CD4-positive, CD25-positive, alpha-beta regulatory T cell (primary cell): Measurements from ENCODE around the gene PTER. TPM values are rescaled to one million over a fixed set of nuclear protein-coding genes. Genes with fewer than 3 reads are reported as not detected.

Source experiments
- ATAC-seq, 2 donors: fragments of 150-1000 bp; cut with Tn5 transposase; one replicate each; pipeline ENCODE4 v1.10.0; 2021; ENCODE audit warnings: low read depth in 2 of 2, moderate number of reproducible peaks in 2 of 2, moderate library complexity in 1 of 2
- DNase-seq, 3 donors: peaks; one replicate each; pipeline versions ENCODE4 v3.0.0 to v3.0.0-alpha.2; 2012 to 2022; ENCODE audit warnings: mixed read lengths in 1 of 3
- H3K27ac ChIP-seq: one replicate; pipeline ENCODE4 v1.7.0; 2013; ENCODE audit warnings: mild to moderate bottlenecking, low read length; ENCODE audit not compliant: insufficient read depth, poor library complexity, severe bottlenecking
- H3K27me3 ChIP-seq: one replicate; pipeline ENCODE4 v1.7.0; 2013; ENCODE audit warnings: low read length; ENCODE audit not compliant: control insufficient read depth, insufficient read depth
- H3K36me3 ChIP-seq: one replicate; pipeline ENCODE4 v1.7.0; 2013; ENCODE audit warnings: mild to moderate bottlenecking, low read length, moderate library complexity; ENCODE audit not compliant: control insufficient read depth, insufficient read depth
- H3K4me1 ChIP-seq: 2 replicates; pipeline ENCODE4 v1.7.0; 2013; ENCODE audit warnings: mild to moderate bottlenecking, low read length; ENCODE audit not compliant: insufficient read depth, control insufficient read depth, poor library complexity, severe bottlenecking
- H3K4me3 ChIP-seq: one replicate; pipeline ENCODE4 v1.7.0; 2013; ENCODE audit warnings: low read depth, mild to moderate bottlenecking, low read length, moderate library complexity
- H3K9me3 ChIP-seq, 2 experiments: 1 replicate in 1 of 2; 2 replicates in 1 of 2; pipeline ENCODE4 v1.7.0; 2013; ENCODE audit warnings: low read length in 2 of 2, mild to moderate bottlenecking in 1 of 2, moderate library complexity in 1 of 2; ENCODE audit not compliant: control insufficient read depth in 2 of 2
- H3K27ac Mint-ChIP-seq, 3 donors: one replicate each; pipeline ENCODE4 v1.8.0; 2020 to 2022; ENCODE audit warnings: mild to moderate bottlenecking in 3 of 3, mixed read lengths in 3 of 3, moderate library complexity in 2 of 3
- H3K27me3 Mint-ChIP-seq: one replicate; pipeline ENCODE4 v1.8.0; 2022; ENCODE audit warnings: mild to moderate bottlenecking, mixed read lengths
- H3K36me3 Mint-ChIP-seq: one replicate; pipeline ENCODE4 v1.8.0; 2020; ENCODE audit warnings: mixed read lengths
- H3K4me1 Mint-ChIP-seq, 4 donors: one replicate each; pipeline ENCODE4 v1.8.0; 2020 to 2022; ENCODE audit warnings: mixed read lengths in 4 of 4, mild to moderate bottlenecking in 1 of 4
- H3K4me3 Mint-ChIP-seq, 4 donors: one replicate each; pipeline ENCODE4 v1.8.0; 2020 to 2022; ENCODE audit warnings: mild to moderate bottlenecking in 4 of 4, mixed read lengths in 4 of 4, moderate library complexity in 3 of 4
- H3K9me3 Mint-ChIP-seq, 7 donors: one replicate each; pipeline ENCODE4 v1.8.0; 2020 to 2022; ENCODE audit warnings: mixed read lengths in 7 of 7, mild to moderate bottlenecking in 3 of 7, moderate library complexity in 2 of 7
- polyA plus RNA-seq, 4 donors: library from polyadenylated mRNA; unstranded; fragments of 300-500 nt; fragmentation: Illumina TruSeq; gene quantifications; one replicate each; pipeline ENCODE4 v1.2.3, GENCODE V29; 2021
- total RNA-seq: library from RNA; stranded (reverse); gene quantifications from one replicate; pipeline ENCODE4 v1.2.3, GENCODE V29; 2022

The PTER gene
- total and polyA plus RNA-seq, 5 donors from 2014 or later = 17.8 to 38.4 (median 26.2) TPM

- DNase-seq = peak in 2 of 3 donors; percentile 6 to 27
- Mint-ChIP-seq H3K27ac (no peak overlapping the region), H3K4me3 (peak overlapping the region; percentile 84 to 90 (median 88)), H3K27me3 (peaks cover 48% of the 10 kb centered on the region), H3K36me3 (peaks cover 14% of the 10 kb centered on the region), H3K4me1 (peaks cover 0 to 16% (median 8%) of the 10 kb centered on the region in 4 donors), H3K9me3 (no peaks in the 10 kb centered on the region)
- Histone ChIP-seq H3K4me3 (no peak overlapping the region), H3K9me3 (no peaks in the 10 kb centered on the region), H3K4me1 (peaks cover 19% of the 10 kb centered on the region), H3K36me3 (no peaks in the 10 kb centered on the region), H3K27ac (no peak overlapping the region), H3K27me3 (peaks cover 18% of the 10 kb centered on the region)
- peak; percentile 22 to 24 for ATAC-seq
Observed at GRCh38 chr10:16519908-16520861, 83.4 kb downstream of the PTER start.

- H3K27ac Mint-ChIP-seq = no peak overlapping the region
- no peaks in the 10 kb centered on the region for H3K9me3 Mint-ChIP-seq
Observed at GRCh38 chr10:16520900-16521299, 84.1 kb downstream of the PTER start.

GRCh38 chr10:16521311-16522016 lies 84.7 kb downstream of the PTER start, which contains the start of gene C1QL3:
C1QL3 (minus strand) TSS chr10:16521879; CDS start chr10:16521065, 814 bp downstream.
- peak within 1 kb of the TSS; percentile 19 for H3K4me3 ChIP-seq
- peak; percentile 21 to 47 for ATAC-seq

More at GRCh38 chr10:16520900-16521299, 84.1 kb downstream of the PTER start:
- H3K4me3 Mint-ChIP-seq = peak overlapping the region in 2 of 4 donors; percentile 52 to 60
- DNase-seq (peak in 2 of 3 donors; percentile 15 to 47), ATAC-seq (peak; percentile 33 to 37)
- no peak overlapping the region for H3K4me3 ChIP-seq
- H3K27me3 Mint-ChIP-seq = peaks cover 49% of the 10 kb centered on the region
- H3K9me3 ChIP-seq = no peaks in the 10 kb centered on the region
- peaks cover 18% of the 10 kb centered on the region for H3K36me3 Mint-ChIP-seq
- peaks cover 20% of the 10 kb centered on the region for H3K27me3 ChIP-seq
- peaks cover 0 to 16% (median 8%) of the 10 kb centered on the region in 4 donors for H3K4me1 Mint-ChIP-seq
- no peaks in the 10 kb centered on the region for H3K36me3 ChIP-seq
- H3K27ac ChIP-seq = no peak overlapping the region
- H3K4me1 ChIP-seq = peaks cover 19% of the 10 kb centered on the region

DNA sequence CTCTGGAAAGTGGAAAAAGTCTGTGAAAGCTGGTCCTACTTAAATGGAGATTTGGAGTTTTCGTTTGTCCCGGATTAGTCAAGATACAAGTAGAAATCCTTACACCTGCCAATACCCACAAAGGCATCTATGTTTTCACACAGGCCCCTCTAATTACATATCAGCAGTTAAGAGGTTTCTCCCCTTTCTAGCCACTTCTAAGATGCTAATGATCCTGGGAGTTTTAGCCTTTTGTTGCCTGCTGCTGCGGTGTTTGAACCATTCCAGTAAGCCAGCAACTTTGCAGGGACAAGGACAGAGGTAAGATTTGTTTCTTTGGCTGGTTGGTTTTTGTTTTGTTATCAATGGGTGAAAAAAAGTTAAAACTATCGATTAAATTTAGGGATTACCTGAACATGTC lies 90.6 kb downstream of the PTER start:
- Histone ChIP-seq H3K9me3 (no peaks in the 10 kb centered on the region), H3K27ac (no peak overlapping the region), H3K4me1 (no peaks in the 10 kb centered on the region), H3K27me3 (peaks cover 22% of the 10 kb centered on the region), H3K36me3 (no peaks in the 10 kb centered on the region), H3K4me3 (no peak overlapping the region)
- peaks cover 54% of the 10 kb centered on the region for H3K27me3 Mint-ChIP-seq
- no peak overlapping the region for H3K4me3 Mint-ChIP-seq
- ATAC-seq = no peak
- H3K36me3 Mint-ChIP-seq = peaks cover 12% of the 10 kb centered on the region
- H3K9me3 Mint-ChIP-seq = peaks cover 0 to 4% (median 0%) of the 10 kb centered on the region in 7 donors
- DNase-seq = no peak
- H3K27ac Mint-ChIP-seq = no peak overlapping the region
- peaks cover 0 to 3% (median 1%) of the 10 kb centered on the region in 4 donors for H3K4me1 Mint-ChIP-seq

More at GRCh38 chr10:16521311-16522016, 84.7 kb downstream of the PTER start, which contains the start of gene C1QL3:
- Histone ChIP-seq H3K4me1 (peaks cover 19% of the 10 kb centered on the region), H3K27ac (no peak within 1 kb of the TSS), H3K27me3 (peaks cover 20% of the 10 kb centered on the region), H3K9me3 (no peaks in the 10 kb centered on the region), H3K36me3 (no peaks in the 10 kb centered on the region)
- H3K27me3 Mint-ChIP-seq = peaks cover 49% of the 10 kb centered on the region
- peak within 1 kb of the TSS; percentile 11 to 88 (median 84) for H3K4me3 Mint-ChIP-seq
- no peaks in the 10 kb centered on the region for H3K9me3 Mint-ChIP-seq
- H3K4me1 Mint-ChIP-seq = peaks cover 0 to 16% (median 8%) of the 10 kb centered on the region in 4 donors
- peak within 1 kb of the TSS in 1 of 3 donors; percentile 20 for H3K27ac Mint-ChIP-seq
- H3K36me3 Mint-ChIP-seq = peaks cover 18% of the 10 kb centered on the region
- DNase-seq = peak in 2 of 3 donors; percentile 24 to 55

DNA sequence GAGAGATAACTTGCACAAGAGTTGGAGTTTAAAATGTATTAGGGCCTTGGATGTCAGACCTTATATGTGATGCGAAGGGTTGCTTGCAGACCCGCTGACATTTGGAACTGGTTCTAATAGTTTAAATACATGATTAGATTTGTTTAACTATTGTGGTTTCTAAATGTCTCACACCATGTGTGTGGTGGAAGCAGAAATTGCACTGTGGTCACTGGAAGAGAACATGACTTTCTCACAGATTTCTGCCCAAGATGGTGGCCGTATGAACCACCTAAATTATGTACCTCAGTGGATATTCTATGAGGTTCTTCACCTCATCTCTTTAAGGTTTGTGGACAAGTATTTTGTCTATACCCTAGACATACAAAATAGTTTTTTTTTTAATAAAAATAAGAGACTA lies 93.0 kb downstream of the PTER start:
- Mint-ChIP-seq H3K9me3 (peaks cover 0 to 4% (median 0%) of the 10 kb centered on the region in 7 donors), H3K4me1 (peaks cover 0 to 3% (median 0%) of the 10 kb centered on the region in 4 donors), H3K27me3 (peaks cover 34% of the 10 kb centered on the region), H3K27ac (no peak overlapping the region), H3K36me3 (peaks cover 4% of the 10 kb centered on the region), H3K4me3 (no peak overlapping the region)
- DNase-seq (no peak), ATAC-seq (no peak)
- Histone ChIP-seq H3K27ac (no peak overlapping the region), H3K4me1 (no peaks in the 10 kb centered on the region), H3K27me3 (peaks cover 10% of the 10 kb centered on the region), H3K36me3 (no peaks in the 10 kb centered on the region), H3K4me3 (no peak overlapping the region), H3K9me3 (no peaks in the 10 kb centered on the region)

- Mint-ChIP-seq H3K4me1 (no peaks in the 10 kb centered on the region), H3K4me3 (no peak overlapping the region), H3K9me3 (peaks cover 0 to 4% (median 0%) of the 10 kb centered on the region in 7 donors), H3K27me3 (peaks cover 33% of the 10 kb centered on the region), H3K36me3 (no peaks in the 10 kb centered on the region), H3K27ac (no peak overlapping the region)
- DNase-seq (no peak), ATAC-seq (no peak)
- Histone ChIP-seq H3K36me3 (no peaks in the 10 kb centered on the region), H3K4me3 (no peak overlapping the region), H3K9me3 (no peaks in the 10 kb centered on the region), H3K27ac (no peak overlapping the region), H3K27me3 (peaks cover 6% of the 10 kb centered on the region), H3K4me1 (no peaks in the 10 kb centered on the region)
Observed at GRCh38 chr10:16536155-16536554, 99.3 kb downstream of the PTER start.

- Mint-ChIP-seq H3K4me3 (no peak overlapping the region), H3K4me1 (peaks cover 0 to 4% (median 0%) of the 10 kb centered on the region in 4 donors), H3K9me3 (peaks cover 0 to 3% (median 0%) of the 10 kb centered on the region in 7 donors), H3K27me3 (peaks cover 28% of the 10 kb centered on the region), H3K27ac (no peak overlapping the region), H3K36me3 (no peaks in the 10 kb centered on the region)
- no peak overlapping the region for H3K27ac ChIP-seq
- ATAC-seq = no peak
- DNase-seq = no peak
- no peak overlapping the region for H3K4me3 ChIP-seq
- H3K9me3 ChIP-seq = no peaks in the 10 kb centered on the region
- no peaks in the 10 kb centered on the region for H3K36me3 ChIP-seq
- no peaks in the 10 kb centered on the region for H3K4me1 ChIP-seq
- no peaks in the 10 kb centered on the region for H3K27me3 ChIP-seq
Observed at GRCh38 chr10:16544099-16544498, 107.3 kb downstream of the PTER start.
